Esophagus muscularis mucosa (tissue), 3 donors: ENCODE data around the gene MAP3K6.

ENCODE experiments used
- POLR2A ChIP-seq: fragments of 450-650 bp; IDR thresholded peaks from one replicate; pipeline ENCODE4 v1.6.1; 2017; ENCODE audit warnings: antibody characterized with exemption, moderate library complexity, mild to moderate bottlenecking, low read depth
- POLR2AphosphoS5 ChIP-seq, 2 donors: sonication (generic); formaldehyde crosslinking; IDR thresholded peaks; one replicate each; pipeline ENCODE4 v1.6.1; 2017; ENCODE audit warnings: antibody characterized with exemption in 2 of 2
- TF ChIP-seq, protein P1 (sequence below), 3 experiments: fragments of 200-600 bp in 2 of 3; fragments of 450-650 bp in 1 of 3; sonication (generic) in 2 of 3; IDR thresholded peaks; one replicate each; pipeline ENCODE4 v1.5.1; 2017 to 2019; ENCODE audit warnings: antibody characterized with exemption in 3 of 3, mild to moderate bottlenecking in 2 of 3, moderate library complexity in 1 of 3

DNA sequence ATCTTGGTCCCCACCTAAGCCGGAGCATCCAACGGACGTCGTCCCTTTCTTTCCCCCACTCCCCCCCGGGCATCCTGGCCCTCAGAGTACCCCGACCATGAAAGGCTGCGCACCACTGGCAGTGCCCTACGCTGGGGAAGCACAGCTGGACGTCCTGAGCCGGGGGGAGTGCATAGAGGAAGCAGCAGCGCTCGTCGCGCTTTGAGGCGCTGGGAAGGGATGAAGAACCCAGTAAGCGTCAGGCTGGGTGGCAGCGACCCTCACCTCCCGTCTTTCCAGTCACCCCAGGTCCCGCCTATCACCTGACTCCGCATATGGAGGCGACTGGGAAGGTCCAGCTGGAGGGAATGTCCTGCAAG lies 5.7 kb downstream of the MAP3K6 start:
- no peak for TF ChIP-seq POLR2AphosphoS5 (IDR thresholded peaks at IDR 0.05)
- TF ChIP-seq, protein P1, sequence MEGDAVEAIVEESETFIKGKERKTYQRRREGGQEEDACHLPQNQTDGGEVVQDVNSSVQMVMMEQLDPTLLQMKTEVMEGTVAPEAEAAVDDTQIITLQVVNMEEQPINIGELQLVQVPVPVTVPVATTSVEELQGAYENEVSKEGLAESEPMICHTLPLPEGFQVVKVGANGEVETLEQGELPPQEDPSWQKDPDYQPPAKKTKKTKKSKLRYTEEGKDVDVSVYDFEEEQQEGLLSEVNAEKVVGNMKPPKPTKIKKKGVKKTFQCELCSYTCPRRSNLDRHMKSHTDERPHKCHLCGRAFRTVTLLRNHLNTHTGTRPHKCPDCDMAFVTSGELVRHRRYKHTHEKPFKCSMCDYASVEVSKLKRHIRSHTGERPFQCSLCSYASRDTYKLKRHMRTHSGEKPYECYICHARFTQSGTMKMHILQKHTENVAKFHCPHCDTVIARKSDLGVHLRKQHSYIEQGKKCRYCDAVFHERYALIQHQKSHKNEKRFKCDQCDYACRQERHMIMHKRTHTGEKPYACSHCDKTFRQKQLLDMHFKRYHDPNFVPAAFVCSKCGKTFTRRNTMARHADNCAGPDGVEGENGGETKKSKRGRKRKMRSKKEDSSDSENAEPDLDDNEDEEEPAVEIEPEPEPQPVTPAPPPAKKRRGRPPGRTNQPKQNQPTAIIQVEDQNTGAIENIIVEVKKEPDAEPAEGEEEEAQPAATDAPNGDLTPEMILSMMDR (IDR thresholded peaks at IDR 0.05): no peak
- no peak for TF ChIP-seq POLR2A
